OCI-LY7 (cell line): ENCODE data around the gene SHLD1. TPM values are rescaled to one million over a fixed set of nuclear protein-coding genes. Genes with fewer than 3 reads are reported as not detected.

ENCODE experiments used
- BruUV-seq: library from RNA; stranded (reverse); fragments of 400-500 nt; replicated peaks from 2 replicates; lab custom pipeline; 2021; lab: Mats Ljungman, UMichigan
- CTCF ChIA-PET: fragments of 300-600 bp; sonication (Branson Sonifier 250); formaldehyde crosslinking; loops from one replicate; lab custom pipeline; 2022; ENCODE audit warnings: antibody characterized with exemption; ENCODE audit not compliant: unreplicated experiment; lab: Charles Lee
- POLR2A ChIA-PET: fragments of 300-600 bp; sonication (Branson Sonifier 250); formaldehyde crosslinking; loops from one replicate; lab custom pipeline; 2022; ENCODE audit warnings: antibody characterized with exemption; lab: Charles Lee
- DNase-seq: peaks from one replicate; pipeline ENCODE4 v3.0.0-alpha.2; 2015; ENCODE audit warnings: low spot score
- H2AFZ ChIP-seq: fragments of 200-600 bp; sonication (generic), shearing (Covaris generic); 2 replicates; pipeline ENCODE4 v1.6.1; 2014; ENCODE audit warnings: mild to moderate bottlenecking, antibody characterized with exemption, low read length, moderate library complexity
- H3K27ac ChIP-seq: fragments of 200-600 bp; sonication (generic); 2 replicates; pipeline ENCODE4 v1.5.1; 2014; ENCODE audit warnings: mixed run types, low read depth, mild to moderate bottlenecking, moderate library complexity, low read length, inconsistent platforms; ENCODE audit not compliant: poor library complexity, severe bottlenecking
- H3K36me3 ChIP-seq: fragments of 200-600 bp; sonication (generic); 2 replicates; pipeline ENCODE4 v1.6.1; 2014; ENCODE audit warnings: mild to moderate bottlenecking, antibody characterized with exemption, low read length, moderate library complexity, mixed read lengths; ENCODE audit not compliant: insufficient read depth
- H3K4me1 ChIP-seq: fragments of 200-600 bp; sonication (generic); 2 replicates; pipeline ENCODE4 v1.5.1; 2014; ENCODE audit warnings: mild to moderate bottlenecking, low read length; ENCODE audit not compliant: insufficient read depth, poor library complexity, severe bottlenecking
- H3K4me2 ChIP-seq: fragments of 200-600 bp; sonication (generic); 2 replicates; pipeline ENCODE4 v1.6.1; 2014; ENCODE audit warnings: mild to moderate bottlenecking, low read length
- H3K4me3 ChIP-seq: fragments of 200-600 bp; sonication (generic); 2 replicates; pipeline ENCODE4 v1.5.1; 2014; ENCODE audit warnings: mild to moderate bottlenecking, low read depth, low read length; ENCODE audit not compliant: poor library complexity, severe bottlenecking
- H3K79me2 ChIP-seq: fragments of 200-600 bp; sonication (generic); 2 replicates; pipeline ENCODE4 v1.6.1; 2016; ENCODE audit warnings: low read depth, mild to moderate bottlenecking, low read length, moderate library complexity, mixed read lengths; ENCODE audit not compliant: insufficient read depth
- H3K9me2 ChIP-seq: fragments of 200-600 bp; sonication (generic); 2 replicates; pipeline ENCODE4 v1.6.1; 2016; ENCODE audit warnings: mild to moderate bottlenecking, low read length, mixed read lengths; ENCODE audit not compliant: insufficient read depth
- H3K9me3 ChIP-seq: fragments of 200-600 bp; sonication (generic); 2 replicates; pipeline ENCODE4 v1.6.1; 2014; ENCODE audit warnings: mild to moderate bottlenecking, mixed run types, low read length, mixed read lengths
- H4K20me1 ChIP-seq: fragments of 200-600 bp; sonication (generic); 2 replicates; pipeline ENCODE4 v1.6.1; 2014; ENCODE audit warnings: mild to moderate bottlenecking, antibody characterized with exemption, low read length, moderate library complexity, mixed read lengths; ENCODE audit not compliant: insufficient read depth
- CTCF ChIP-seq: fragments of 200-600 bp; sonication (generic); conservative IDR thresholded peaks from 2 replicates; pipeline ENCODE4 v1.5.1; 2014; ENCODE audit warnings: mild to moderate bottlenecking, antibody characterized with exemption, low read length, moderate library complexity, mixed read lengths
- EZH2phosphoT487 ChIP-seq: fragments of 200-600 bp; sonication (generic); IDR thresholded peaks from 2 replicates; pipeline ENCODE4 v1.6.1; 2018; ENCODE audit warnings: low read depth, borderline replicate concordance, mild to moderate bottlenecking, mixed run types, antibody characterized with exemption, low read length, moderate library complexity, mixed read lengths
- intact Hi-C: fragments of 100-400 bp; cut with micrococcal nuclease; formaldehyde crosslinking; loops from one replicate; pipeline ENCODE4 v1.10.0; 2022; ENCODE audit not compliant: unreplicated experiment
- total RNA-seq, 2 experiments: library from RNA; depleted of rRNA in 1 of 2; stranded (reverse); fragments of >200 nt in 1 of 2; shearing (Covaris generic) in 1 of 2; gene quantifications; 2 replicates each; pipeline ENCODE4 v1.2.3, GENCODE V29; 2014 to 2022

SHLD1 gene
- total RNA-seq, 2 experiments from 2014 or later, result 19.4 to 31.2 TPM

- Histone ChIP-seq H3K4me3 (no peak overlapping the region), H2AFZ (no peak overlapping the region), H3K9me2 (no peaks in the 10 kb centered on the region), H3K4me2 (no peak overlapping the region), H3K27ac (no peak overlapping the region), H3K9me3 (no peaks in the 10 kb centered on the region), H3K4me1 (no peaks in the 10 kb centered on the region), H4K20me1 (no peaks in the 10 kb centered on the region), H3K79me2 (no peaks in the 10 kb centered on the region), H3K36me3 (no peaks in the 10 kb centered on the region)
- DNase-seq, result no peak
- intact Hi-C loops, result no loop called here
- BruUV-seq, result no TSS peak
- ChIA-PET POLR2A (no interaction called here), CTCF (no interaction called here)
- TF ChIP-seq CTCF (no peak), EZH2phosphoT487 (no peak)
Measured at GRCh38 chr20:5890773-5891441, 140.7 kb downstream of the SHLD1 start.

GRCh38 chr20:5893052-5893451 is 142.9 kb downstream of the SHLD1 start:
- no TSS peak for BruUV-seq
- Histone ChIP-seq H3K79me2 (no peaks in the 10 kb centered on the region), H3K4me2 (no peak overlapping the region), H3K27ac (no peak overlapping the region), H3K9me3 (no peaks in the 10 kb centered on the region), H3K4me1 (no peaks in the 10 kb centered on the region), H3K36me3 (no peaks in the 10 kb centered on the region), H4K20me1 (no peaks in the 10 kb centered on the region), H3K9me2 (no peaks in the 10 kb centered on the region), H3K4me3 (no peak overlapping the region), H2AFZ (no peak overlapping the region)
- no peak for DNase-seq
- POLR2A ChIA-PET, result no interaction called here
- CTCF ChIA-PET, result no interaction called here
- TF ChIP-seq EZH2phosphoT487 (no peak), CTCF (no peak)
- intact Hi-C loops, result no loop called here

- no peak for TF ChIP-seq CTCF
- TF ChIP-seq EZH2phosphoT487, result no peak
- no TSS peak for BruUV-seq
- Histone ChIP-seq H3K9me2 (no peaks in the 10 kb centered on the region), H3K36me3 (no peaks in the 10 kb centered on the region), H3K27ac (no peak overlapping the region), H3K4me2 (no peak overlapping the region), H3K79me2 (no peaks in the 10 kb centered on the region), H4K20me1 (no peaks in the 10 kb centered on the region), H3K9me3 (no peaks in the 10 kb centered on the region), H2AFZ (no peak overlapping the region), H3K4me1 (no peaks in the 10 kb centered on the region), H3K4me3 (no peak overlapping the region)
- DNase-seq, result no peak
- ChIA-PET CTCF (no interaction called here), POLR2A (no interaction called here)
- intact Hi-C loops, result no loop called here
Measured at GRCh38 chr20:5893621-5894020, 143.4 kb downstream of the SHLD1 start.
